H1 (cell line): ENCODE results near the gene RAPGEF1. TPM values are rescaled to one million over a fixed set of nuclear protein-coding genes. Genes with fewer than 3 reads are reported as not detected.

Source experiments
- CTCF ChIA-PET: fragments of 300-600 bp; sonication (Branson Sonifier 250); formaldehyde crosslinking; loops from one replicate; lab custom pipeline; 2021; ENCODE audit not compliant: partially characterized antibody; lab: Charles Lee
- POLR2A ChIA-PET: fragments of 300-600 bp; sonication (Branson Sonifier 250); formaldehyde crosslinking; loops from one replicate; lab custom pipeline; 2021; ENCODE audit warnings: inconsistent platforms; ENCODE audit not compliant: partially characterized antibody; lab: Charles Lee
- DNase-seq, 2 experiments: peaks; one replicate each; pipeline versions ENCODE4 v3.0.0 to v3.0.0-alpha.2; 2010 to 2022; ENCODE audit warnings: low spot score in 2 of 2, low read depth in 1 of 2, mixed read lengths in 1 of 2
- FAIRE-seq: peaks from 2 replicates; lab custom pipeline; 2011; peaks lifted over from hg19 to GRCh38; lab: Jason Lieb, UNC
- H2AFZ ChIP-seq: 2 replicates; pipeline ENCODE4 v1.8.1; 2012; ENCODE audit warnings: low read length, inconsistent platforms
- H2AK5ac ChIP-seq: 2 replicates; pipeline ENCODE4 v1.6.1; 2013; ENCODE audit warnings: low read depth, low read length
- H2BK120ac ChIP-seq: replicated peaks from 2 replicates; pipeline ENCODE3; 2013; ENCODE audit warnings: low read depth, low read length, inconsistent platforms
- H2BK12ac ChIP-seq: 2 replicates; pipeline ENCODE4 v1.6.1; 2013; ENCODE audit warnings: low read depth, low read length
- H2BK15ac ChIP-seq: 2 replicates; pipeline ENCODE4 v1.6.1; 2013; ENCODE audit warnings: low read length
- H2BK20ac ChIP-seq: 2 replicates; pipeline ENCODE4 v1.6.1; 2013; ENCODE audit warnings: low read length
- H2BK5ac ChIP-seq: 2 replicates; pipeline ENCODE4 v1.6.1; 2013; ENCODE audit warnings: low read depth, low read length
- H3K14ac ChIP-seq: 2 replicates; pipeline ENCODE4 v1.6.1; 2013; ENCODE audit warnings: inconsistent platforms; ENCODE audit not compliant: insufficient read length
- H3K18ac ChIP-seq: 2 replicates; pipeline ENCODE4 v1.6.1; 2013; ENCODE audit warnings: low read length; ENCODE audit errors: extremely low read depth
- H3K23ac ChIP-seq: 2 replicates; pipeline ENCODE4 v1.6.1; 2013; ENCODE audit warnings: inconsistent platforms; ENCODE audit not compliant: insufficient read length
- H3K23me2 ChIP-seq: 2 replicates; pipeline ENCODE4 v1.6.1; 2013; ENCODE audit warnings: low read depth, low read length
- H3K27ac ChIP-seq: 2 replicates; pipeline ENCODE4 v1.6.1; 2011; ENCODE audit warnings: low read depth, low read length, inconsistent platforms
- H3K27me3 ChIP-seq, 4 experiments: replicated peaks in 1 of 4; 1 replicate in 1 of 4; 2 replicates in 3 of 4; pipeline versions ENCODE4 v1.6.1 to v1.8.1; 2011 to 2013; ENCODE audit warnings: low read length in 3 of 4, mild to moderate bottlenecking in 3 of 4, inconsistent platforms in 2 of 4, mixed read lengths in 2 of 4, moderate library complexity in 1 of 4; ENCODE audit not compliant: control insufficient read depth in 3 of 4, insufficient read depth in 3 of 4; ENCODE audit errors: extremely low read depth in 1 of 4
- H3K36me3 ChIP-seq, 4 experiments: 2 replicates each; pipeline versions ENCODE4 v1.6.1 to v1.8.1; 2011 to 2013; ENCODE audit warnings: mild to moderate bottlenecking in 4 of 4, low read length in 3 of 4, moderate library complexity in 2 of 4, control low read depth in 1 of 4, inconsistent platforms in 1 of 4; ENCODE audit not compliant: insufficient read depth in 4 of 4, control insufficient read depth in 2 of 4
- H3K4ac ChIP-seq: replicated peaks from 2 replicates; pipeline ENCODE3; 2013; ENCODE audit warnings: low read length, low read depth, mixed read lengths, inconsistent platforms; ENCODE audit not compliant: insufficient read length
- H3K4me1 ChIP-seq, 4 experiments: replicated peaks in 1 of 4; 1 replicate in 1 of 4; 2 replicates in 3 of 4; pipeline versions ENCODE4 v1.6.1 to v1.8.1; 2011 to 2013; ENCODE audit warnings: low read length in 3 of 4, inconsistent platforms in 2 of 4, mixed read lengths in 1 of 4; ENCODE audit not compliant: insufficient read depth in 4 of 4, control insufficient read depth in 3 of 4
- H3K4me2 ChIP-seq, 2 experiments: 2 replicates each; pipeline versions ENCODE4 v1.6.1 to v1.8.1; 2011 to 2013; ENCODE audit warnings: low read depth in 2 of 2, low read length in 2 of 2, control low read depth in 1 of 2, inconsistent platforms in 1 of 2, mild to moderate bottlenecking in 1 of 2; ENCODE audit not compliant: insufficient read depth in 1 of 2
- H3K4me3 ChIP-seq, 4 experiments: fragments of 200-600, 300-600 bp in 1 of 4; sonication (generic), shearing (Covaris generic), sonication (Bioruptor Twin) in 1 of 4; 2 replicates each; pipeline versions ENCODE4 v1.5.1 to v1.8.1; 2011 to 2016; ENCODE audit warnings: low read length in 4 of 4, low read depth in 3 of 4, control low read depth in 2 of 4, inconsistent platforms in 2 of 4, mild to moderate bottlenecking in 2 of 4, mixed read lengths in 1 of 4, moderate library complexity in 1 of 4; ENCODE audit not compliant: insufficient read depth in 2 of 4; ENCODE audit errors: extremely low read depth in 1 of 4
- H3K56ac ChIP-seq: replicated peaks from 2 replicates; pipeline ENCODE3; 2013; ENCODE audit warnings: low read depth, mild to moderate bottlenecking, mixed read lengths, low read length, inconsistent platforms; ENCODE audit not compliant: insufficient read length
- H3K79me1 ChIP-seq: 2 replicates; pipeline ENCODE4 v1.6.1; 2013; ENCODE audit warnings: low read depth, low read length, control low read depth
- H3K79me2 ChIP-seq, 2 experiments: 2 replicates each; pipeline versions ENCODE4 v1.6.1 to v1.8.1; 2012 to 2013; ENCODE audit warnings: low read length in 2 of 2, mild to moderate bottlenecking in 2 of 2, inconsistent platforms in 1 of 2; ENCODE audit not compliant: insufficient read depth in 2 of 2, control insufficient read depth in 1 of 2
- H3K9ac ChIP-seq, 4 experiments: replicated peaks in 1 of 4; 1 replicate in 1 of 4; 2 replicates in 3 of 4; pipeline versions ENCODE4 v1.6.1 to v1.8.1; 2011 to 2013; ENCODE audit warnings: low read depth in 3 of 4, low read length in 3 of 4, control low read depth in 2 of 4, mild to moderate bottlenecking in 2 of 4, moderate library complexity in 2 of 4, inconsistent platforms in 1 of 4; ENCODE audit errors: extremely low read depth in 1 of 4
- H3K9me3 ChIP-seq, 2 experiments: 2 replicates each; pipeline versions ENCODE4 v1.6.1 to v1.8.1; 2012 to 2013; ENCODE audit warnings: mild to moderate bottlenecking in 2 of 2, moderate library complexity in 2 of 2, control low read depth in 1 of 2, inconsistent platforms in 1 of 2, low read depth in 1 of 2, low read length in 1 of 2, mixed read lengths in 1 of 2; ENCODE audit not compliant: insufficient read depth in 2 of 2
- H4K20me1 ChIP-seq, 2 experiments: replicated peaks in 1 of 2; 2 replicates each; pipeline versions ENCODE3 to v1.8.1; 2011 to 2013; ENCODE audit warnings: inconsistent platforms in 2 of 2, low read length in 2 of 2, mild to moderate bottlenecking in 1 of 2; ENCODE audit not compliant: insufficient read depth in 2 of 2, control insufficient read depth in 1 of 2
- H4K5ac ChIP-seq: 2 replicates; pipeline ENCODE4 v1.6.1; 2013; ENCODE audit warnings: low read length, low read depth, mixed read lengths, inconsistent platforms; ENCODE audit not compliant: insufficient read length
- H4K8ac ChIP-seq: 2 replicates; pipeline ENCODE4 v1.8.0; 2013; ENCODE audit warnings: mild to moderate bottlenecking, moderate library complexity, low read length, inconsistent platforms; ENCODE audit not compliant: insufficient read depth; ENCODE audit errors: extremely low read depth
- H4K91ac ChIP-seq: replicated peaks from 2 replicates; pipeline ENCODE3; 2013; ENCODE audit warnings: low read length, mixed read lengths, inconsistent platforms; ENCODE audit not compliant: insufficient read length
- CTBP2 ChIP-seq: IDR thresholded peaks from 2 replicates; pipeline ENCODE4 v1.7.0; 2011; ENCODE audit warnings: borderline replicate concordance, mild to moderate bottlenecking, moderate library complexity, mixed read lengths, low read length; ENCODE audit not compliant: insufficient read depth, insufficient read length
- RFX5 ChIP-seq: IDR thresholded peaks from 2 replicates; pipeline ENCODE4 v1.6.1; 2011; ENCODE audit warnings: low read depth, low read length, improper control_type of control experiment, borderline replicate concordance
- SAP30 ChIP-seq: fragments of 300-600 bp; sonication (generic); IDR thresholded peaks from 2 replicates; pipeline ENCODE4 v1.7.1; 2012; ENCODE audit warnings: low read length, moderate library complexity, mild to moderate bottlenecking, inconsistent platforms; ENCODE audit not compliant: insufficient read depth, insufficient replicate concordance
- SUZ12 ChIP-seq: fragments of 200-600 bp; sonication (generic); IDR thresholded peaks from 2 replicates; pipeline ENCODE4 v1.6.1; 2012; ENCODE audit warnings: mild to moderate bottlenecking, inconsistent platforms, low read length, moderate library complexity, mixed read lengths
- USF2 ChIP-seq: IDR thresholded peaks from 2 replicates; pipeline ENCODE4 v1.6.1; 2011; ENCODE audit warnings: low read length, improper control_type of control experiment
- ZNF274 ChIP-seq: IDR thresholded peaks from 2 replicates; pipeline ENCODE4 v1.7.0; 2012; ENCODE audit warnings: low read length, borderline replicate concordance; ENCODE audit errors: extremely low read depth
- WGBS, 2 experiments: shearing (Covaris generic) in 1 of 2; methylation state at CpG; one replicate each; pipeline versions ENCODE4 v1.1.6 to v1.1.7; 2013 to 2015; ENCODE audit warnings: low lambda C conversion rate in 2 of 2, mixed read lengths in 2 of 2, inconsistent platforms in 1 of 2, low coverage in 1 of 2, missing lambda C conversion rate in 1 of 2; ENCODE audit not compliant: insufficient replicate concordance in 2 of 2, insufficient coverage in 1 of 2, insufficient read length in 1 of 2; ENCODE audit errors: extremely low coverage in 1 of 2, missing lambda C conversion rate in 1 of 2; 5-methylcytosine and 5-hydroxymethylcytosine counted together
- polyA plus RNA-seq, 7 experiments: library from polyadenylated mRNA; depleted of rRNA in 3 of 7; stranded (reverse) in 5 of 7; unstranded in 2 of 7; fragments of >200 nt in 5 of 7; fragments of 200-250 nt in 2 of 7; gene quantifications; 1 replicate in 5 of 7; 2 replicates in 1 of 7; 4 replicates in 1 of 7; pipeline versions ENCODE4 v1.2.1 to v1.2.3, GENCODE V29; 2011 to 2013; ENCODE audit warnings: missing spikeins in 2 of 7, mixed read lengths in 2 of 7
- total RNA-seq: library from RNA; stranded (reverse); fragmentation: NEBNext Ultra II Directional; extraction: Animal tissue kit (Norgen Biotek cat#: 25700); gene quantifications from 2 replicates; pipeline ENCODE4 v1.2.1, GENCODE V29; 2021

Gene RAPGEF1
- total and polyA plus RNA-seq, 2 of the 8 experiments (the other 6 are each of a cell fraction or from before 2014, with no cell fraction given) = 29.7 to 78.9 TPM

- DNase-seq (no peak), FAIRE-seq (no peak)
- H4K5ac ChIP-seq = no peak overlapping the region
- no peak overlapping the region for H2BK20ac ChIP-seq
- no peak overlapping the region for H2BK12ac ChIP-seq
- no peaks in the 10 kb centered on the region for H3K27me3 ChIP-seq
- H2BK120ac ChIP-seq = no peak overlapping the region
- H3K23ac ChIP-seq = no peak overlapping the region
- no peak overlapping the region for H2AK5ac ChIP-seq
- H4K91ac ChIP-seq = no peak overlapping the region
- H3K18ac ChIP-seq = no peak overlapping the region
- H2BK15ac ChIP-seq = no peak overlapping the region
- ChIA-PET POLR2A (no interaction called here), CTCF (interaction anchor here (0.6 to 1.6 kb wide), 5 partner anchors 14 to 116 kb away, joined by 3 read pairs; no protein-coding TSS in a partner anchor)
- H2BK5ac ChIP-seq = no peak overlapping the region
- H3K56ac ChIP-seq = no peak overlapping the region
- no peaks in the 10 kb centered on the region for H4K20me1 ChIP-seq
- H3K9me3 ChIP-seq = no peaks in the 10 kb centered on the region
- no peak overlapping the region for H3K4me3 ChIP-seq
- no peaks in the 10 kb centered on the region for H3K79me2 ChIP-seq
- TF ChIP-seq ZNF274 (no peak), RFX5 (no peak), SAP30 (no peak), SUZ12 (no peak), USF2 (no peak), CTBP2 (no peak)
- H3K23me2 ChIP-seq = no peaks in the 10 kb centered on the region
- H3K4ac ChIP-seq = no peak overlapping the region
- no peak overlapping the region for H3K9ac ChIP-seq
- WGBS, 2 experiments = 82% methylated on average over 10 of the region's 10 CpGs; no CpG with 5 or more reads in 1 of the 2 experiments
- no peak overlapping the region for H4K8ac ChIP-seq
- H3K4me1 ChIP-seq = peaks cover 0 to 5% (median 1%) of the 10 kb centered on the region in 4 experiments; a peak in 2 of 7 replicates
- no peaks in the 10 kb centered on the region; the same call in 1 of the 2 replicates for H3K79me1 ChIP-seq
- H2AFZ ChIP-seq = no peak overlapping the region
- no peak overlapping the region for H3K27ac ChIP-seq
- no peak overlapping the region for H3K4me2 ChIP-seq
- peaks cover 2 to 13% (median 8%) of the 10 kb centered on the region in 4 experiments; a peak in 5 of 8 replicates for H3K36me3 ChIP-seq
- no peak overlapping the region for H3K14ac ChIP-seq
Observed at GRCh38 chr9:131616983-131617604, 122.8 kb downstream of the RAPGEF1 start.
